GM10248 (cell line): ENCODE measurements around the gene BMAL1.

Experiments
- CTCF ChIA-PET: fragments of 300-600 bp; sonication (Branson Sonifier 250); formaldehyde crosslinking; extraction: SDS; loops from one replicate; lab custom pipeline; 2021; ENCODE audit warnings: antibody characterized with exemption; lab: Yijun Ruan, JAX
- POLR2A ChIA-PET: fragments of 350-650 bp; sonication (Branson Sonifier 250); formaldehyde crosslinking; extraction: SDS; loops from one replicate; lab custom pipeline; 2020; ENCODE audit warnings: antibody characterized with exemption; lab: Yijun Ruan, JAX
- DNase-seq: peaks from one replicate; pipeline ENCODE4 v3.0.0; 2012; ENCODE audit errors: extremely low spot score
- TF ChIP-seq, protein P1 (sequence below): IDR thresholded peaks from 2 replicates; pipeline ENCODE4 v1.5.1; 2012; ENCODE audit warnings: mild to moderate bottlenecking, low read depth; ENCODE audit errors: extremely low read depth, missing control alignments, control extremely low read depth

The BMAL1 gene

DNA sequence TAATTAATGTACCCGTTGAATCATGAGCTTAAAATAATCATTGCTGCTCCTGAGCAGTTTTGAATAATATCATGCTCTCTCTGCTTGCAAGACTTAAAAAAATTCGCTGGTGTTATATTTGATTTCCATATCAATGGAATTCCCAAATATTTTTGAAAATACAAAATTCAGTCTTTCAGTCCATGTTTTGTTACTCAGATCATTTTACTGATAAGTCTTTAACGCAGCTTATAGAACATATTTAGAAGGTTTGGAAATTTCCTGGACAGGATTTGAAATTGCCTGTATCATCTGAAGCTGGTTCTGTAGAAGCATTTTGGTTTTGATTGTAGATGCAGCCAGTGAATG, 1.9 kb downstream of the BMAL1 start:
- TF ChIP-seq, protein P1, sequence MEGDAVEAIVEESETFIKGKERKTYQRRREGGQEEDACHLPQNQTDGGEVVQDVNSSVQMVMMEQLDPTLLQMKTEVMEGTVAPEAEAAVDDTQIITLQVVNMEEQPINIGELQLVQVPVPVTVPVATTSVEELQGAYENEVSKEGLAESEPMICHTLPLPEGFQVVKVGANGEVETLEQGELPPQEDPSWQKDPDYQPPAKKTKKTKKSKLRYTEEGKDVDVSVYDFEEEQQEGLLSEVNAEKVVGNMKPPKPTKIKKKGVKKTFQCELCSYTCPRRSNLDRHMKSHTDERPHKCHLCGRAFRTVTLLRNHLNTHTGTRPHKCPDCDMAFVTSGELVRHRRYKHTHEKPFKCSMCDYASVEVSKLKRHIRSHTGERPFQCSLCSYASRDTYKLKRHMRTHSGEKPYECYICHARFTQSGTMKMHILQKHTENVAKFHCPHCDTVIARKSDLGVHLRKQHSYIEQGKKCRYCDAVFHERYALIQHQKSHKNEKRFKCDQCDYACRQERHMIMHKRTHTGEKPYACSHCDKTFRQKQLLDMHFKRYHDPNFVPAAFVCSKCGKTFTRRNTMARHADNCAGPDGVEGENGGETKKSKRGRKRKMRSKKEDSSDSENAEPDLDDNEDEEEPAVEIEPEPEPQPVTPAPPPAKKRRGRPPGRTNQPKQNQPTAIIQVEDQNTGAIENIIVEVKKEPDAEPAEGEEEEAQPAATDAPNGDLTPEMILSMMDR: no peak
- no peak for DNase-seq
- ChIA-PET POLR2A (interaction anchor here (0.6 kb wide), 1 partner anchor 24 kb away, joined by 3 read pairs; no protein-coding TSS in a partner anchor), CTCF (interaction anchor here (1.1 to 2.4 kb wide), 5 partner anchors 11 to 64 kb away, joined by 3 to 12 read pairs (median 5); no protein-coding TSS in a partner anchor)

DNA sequence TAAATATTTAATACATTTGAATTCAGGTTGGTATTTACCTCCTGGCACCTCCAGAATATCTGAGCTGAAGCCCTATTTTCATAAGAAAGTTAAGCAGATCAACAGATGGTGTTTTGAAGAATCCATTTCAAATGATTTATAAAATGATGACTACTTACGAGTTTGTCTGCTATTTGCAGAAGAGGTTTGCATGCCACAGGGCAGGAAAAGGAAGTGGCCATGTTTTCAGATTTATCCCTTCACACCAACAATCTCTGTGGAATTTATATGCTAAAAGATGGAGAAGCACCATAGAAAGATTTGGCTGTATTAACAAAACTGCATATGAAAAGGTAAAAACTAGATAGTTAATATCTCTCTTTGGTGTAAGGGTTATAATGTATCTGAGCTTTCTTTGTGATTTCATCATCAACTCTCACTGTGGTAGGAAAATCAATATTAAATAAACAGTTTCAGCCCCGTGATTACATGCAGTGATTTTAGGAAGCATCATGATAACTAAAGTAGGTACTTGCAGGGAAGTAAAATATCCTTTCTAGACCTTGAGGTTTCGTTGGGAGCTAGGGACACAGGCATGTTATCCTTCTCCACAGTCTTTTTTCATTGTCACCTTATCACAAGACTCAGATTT, 2.6 kb downstream of the BMAL1 start:
- TF ChIP-seq, protein P1: no peak
- no peak for DNase-seq
- POLR2A ChIA-PET: interaction anchor here (0.6 kb wide), 1 partner anchor 24 kb away, joined by 3 read pairs; no protein-coding TSS in a partner anchor
- CTCF ChIA-PET: interaction anchor here (1.3 to 2.4 kb wide), 4 partner anchors 10 to 64 kb away, joined by 3 to 12 read pairs (median 5); no protein-coding TSS in a partner anchor

DNA sequence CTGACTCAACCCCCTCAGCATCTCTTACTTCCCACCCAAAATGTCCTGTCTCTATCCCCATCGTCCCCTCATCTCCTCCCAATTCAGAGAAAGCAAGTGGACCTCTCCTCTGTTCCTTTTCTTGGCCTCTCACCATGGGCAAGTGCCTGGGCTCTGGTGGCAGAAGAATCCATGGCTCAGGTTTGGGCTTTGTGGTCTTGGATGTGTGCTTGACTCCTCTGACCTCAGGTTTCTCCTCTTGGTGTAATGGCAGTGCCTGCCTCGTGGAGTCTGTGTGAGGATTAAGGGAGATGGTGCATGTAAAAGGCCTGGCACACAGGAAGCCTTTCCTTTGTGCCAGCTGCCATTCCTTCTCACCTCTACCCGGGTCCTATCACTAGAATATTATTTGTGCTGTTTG, 3.2 kb downstream of the BMAL1 start:
- DNase-seq: no peak
- CTCF ChIA-PET: interaction anchor here (1.3 kb wide), 1 partner anchor 10 kb away, joined by 3 read pairs; no protein-coding TSS in a partner anchor
- POLR2A ChIA-PET: no interaction called here
- TF ChIP-seq, protein P1: no peak

DNA sequence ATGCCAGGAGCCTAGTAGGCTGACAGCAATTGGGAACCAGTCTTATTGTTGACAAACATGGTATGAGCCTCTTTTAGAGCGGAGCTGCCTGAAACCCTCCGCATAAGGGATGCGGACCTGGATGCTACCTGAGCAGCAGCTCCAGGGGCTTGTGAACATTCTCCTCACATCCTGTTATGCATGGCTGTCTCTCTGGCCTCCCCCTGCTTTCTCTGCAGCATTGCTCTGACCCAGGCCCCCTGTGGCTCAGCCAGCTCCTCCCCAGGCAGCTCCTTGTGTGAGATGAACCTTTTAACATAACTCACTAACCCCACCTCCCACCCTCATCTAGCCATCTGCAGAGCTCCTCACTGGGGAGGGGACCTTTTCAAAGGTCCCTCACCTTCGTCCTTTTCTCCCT, 6.0 kb downstream of the BMAL1 start:
- ChIA-PET POLR2A (no interaction called here), CTCF (interaction anchor here (1.6 to 1.7 kb wide), 2 partner anchors 34 to 52 kb away, joined by 3 to 5 read pairs; no protein-coding TSS in a partner anchor)
- TF ChIP-seq, protein P1: no peak
- no peak for DNase-seq

DNA sequence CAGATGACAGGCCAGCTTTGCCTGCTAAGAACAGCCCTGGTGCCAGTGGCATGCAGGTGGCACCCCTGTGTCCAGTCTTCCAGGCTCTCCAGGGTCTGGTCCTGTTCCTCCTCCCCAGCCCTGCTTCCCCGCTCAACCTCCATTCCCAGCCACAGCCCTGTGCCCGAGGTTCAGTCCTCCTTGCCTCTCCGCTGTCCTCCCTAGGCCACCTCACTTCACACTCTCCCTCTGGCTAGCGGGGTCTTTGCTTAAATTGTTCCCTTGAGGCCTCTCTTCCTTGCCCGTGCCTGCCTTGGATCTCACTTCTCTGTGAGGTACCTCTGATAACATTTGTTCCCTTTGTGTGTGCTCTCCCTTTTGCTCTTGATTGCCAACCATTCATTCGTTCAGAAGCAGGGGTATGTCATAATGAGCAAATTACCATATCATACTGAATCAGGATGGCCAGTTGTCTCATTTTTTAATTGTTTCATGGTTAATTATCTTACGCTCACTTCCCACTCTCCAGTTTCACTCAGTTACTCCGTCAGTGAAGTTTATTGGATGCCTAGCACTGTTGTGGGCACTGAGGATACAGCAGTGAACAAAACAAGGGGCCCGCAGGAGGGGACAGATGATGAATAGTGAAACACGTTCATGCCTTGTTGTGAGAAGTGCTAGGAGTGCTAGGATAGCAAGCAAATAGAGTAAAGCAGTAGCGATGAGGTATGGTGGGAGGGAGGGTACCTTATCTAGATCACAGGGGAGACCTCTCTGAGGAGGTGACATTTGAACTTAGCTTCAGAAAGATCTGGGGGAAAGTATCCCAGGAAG, 7.4 kb downstream of the BMAL1 start:
- ChIA-PET CTCF (interaction anchor here (1.6 kb wide), 1 partner anchor 33 kb away, joined by 3 read pairs; no protein-coding TSS in a partner anchor), POLR2A (no interaction called here)
- TF ChIP-seq, protein P1: no peak
- DNase-seq: no peak

DNA sequence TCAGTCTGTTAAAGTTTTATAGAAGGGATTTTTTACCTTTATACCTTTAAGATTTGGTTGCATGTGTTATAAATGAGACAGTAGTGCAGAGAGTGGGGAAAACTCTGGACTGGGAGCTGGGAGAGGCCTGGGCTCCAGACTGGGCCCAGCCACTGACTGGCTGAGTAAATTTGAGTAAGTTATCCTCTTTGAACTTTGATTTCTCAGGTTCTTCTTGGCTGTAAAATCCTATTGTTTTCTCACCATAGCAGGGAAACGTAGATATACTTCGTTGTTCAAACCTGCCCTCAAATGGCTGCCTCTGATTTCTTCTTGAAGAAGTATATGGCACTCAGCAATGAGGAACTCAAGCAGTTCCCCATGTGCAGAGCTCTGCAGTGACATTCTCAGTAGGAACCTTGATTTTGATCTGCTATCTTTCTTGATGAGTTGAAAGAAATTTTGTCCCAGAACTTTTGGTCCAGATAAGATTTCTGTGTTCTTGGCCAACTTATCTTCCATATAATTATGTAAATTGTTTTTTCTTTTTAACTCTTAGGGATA, 8.8 kb downstream of the BMAL1 start:
- TF ChIP-seq, protein P1: no peak
- POLR2A ChIA-PET: no interaction called here
- DNase-seq: no peak
- CTCF ChIA-PET: interaction anchor here (1.1 to 2.2 kb wide), 4 partner anchors 8 to 57 kb away, joined by 3 to 7 read pairs (median 4); no protein-coding TSS in a partner anchor
